Activated CD8-positive, alpha-beta memory T cell treated with anti-CD3 and anti-CD28 coated beads, Interleukin-2, amount 50 U/mL, for 4 hours (primary cell): ENCODE results near the gene GTPBP4.
A peak's percentile ranks its signal among the peaks of the same experiment; 100 is the strongest.
"Not testable (repeated sequence)": the region's sequence is repeated elsewhere in the genome, so short reads cannot be mapped to it uniquely, and the experiment has no call there.

Experiments
- DNase-seq: peaks from one replicate; pipeline ENCODE4 v3.0.0-alpha.2; 2020

The GTPBP4 gene

DNA sequence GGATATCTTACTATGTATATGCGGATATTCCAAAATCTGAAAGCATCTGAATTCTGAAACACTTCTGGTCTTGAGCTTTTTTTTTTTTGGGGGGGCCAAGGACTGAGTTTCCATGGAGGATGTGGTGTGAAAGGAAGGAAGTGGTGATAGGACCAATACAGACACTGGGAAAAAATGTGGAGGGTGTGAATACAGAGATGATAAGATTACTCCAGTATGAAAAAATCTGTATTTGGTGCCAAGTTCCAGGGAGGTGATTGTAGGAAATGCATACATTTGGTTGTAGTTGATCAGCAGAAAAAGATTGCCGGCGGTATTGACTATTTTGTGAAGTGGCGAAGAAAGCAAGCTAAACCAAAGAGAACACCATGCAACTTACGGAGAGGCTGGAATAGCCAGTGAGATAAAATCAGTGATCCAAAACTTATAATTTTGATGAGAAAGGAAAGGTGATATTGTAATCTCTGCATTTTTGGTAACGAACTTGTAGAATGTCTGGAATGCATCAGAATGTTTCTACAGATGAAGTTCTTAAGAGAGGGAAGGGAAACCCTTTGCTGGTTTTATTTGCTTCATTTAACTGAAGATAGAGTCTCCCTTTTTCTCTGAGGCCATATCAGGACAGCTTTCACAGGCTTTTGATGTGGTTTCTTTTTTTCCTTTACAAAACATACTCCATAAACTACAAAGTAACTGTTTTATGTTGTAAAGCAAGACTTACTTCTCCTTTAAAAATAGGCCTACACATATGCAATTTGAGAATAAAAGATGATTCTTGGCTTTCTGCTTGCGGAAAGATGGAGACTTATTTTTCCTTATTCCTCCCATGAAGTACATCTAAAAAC lies 73.9 kb downstream of the GTPBP4 start:
- DNase-seq, result no peak

DNA sequence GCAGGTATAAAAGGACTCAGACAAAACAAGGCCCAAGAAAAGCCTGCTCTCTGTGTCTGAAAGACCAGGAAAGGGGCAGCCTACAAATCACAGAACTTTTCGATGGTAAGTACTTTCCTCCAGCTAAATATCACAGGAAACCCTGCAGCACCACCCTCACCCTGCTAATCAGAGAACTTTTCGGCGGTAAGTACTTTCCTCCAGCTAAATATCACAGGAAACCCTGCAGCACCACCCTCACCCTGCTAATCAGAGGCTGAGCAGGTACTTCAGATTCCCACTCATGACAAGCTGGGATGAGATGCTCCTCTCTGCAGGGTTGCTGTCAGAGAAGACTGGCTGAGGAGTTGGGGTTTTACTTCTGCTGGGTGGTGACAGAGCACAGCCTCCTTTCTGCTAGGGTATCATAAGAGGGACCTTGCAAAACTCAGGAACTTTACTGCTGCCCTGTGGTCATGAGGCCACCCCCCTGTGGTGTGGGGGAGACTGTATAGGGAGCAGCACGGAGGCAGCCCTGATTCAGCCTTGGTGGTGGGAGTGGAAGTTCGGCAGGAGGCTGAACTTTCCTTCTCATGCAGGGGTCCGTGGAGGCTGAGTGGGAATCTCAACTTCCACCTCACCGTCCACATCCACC lies 75.1 kb downstream of the GTPBP4 start:
- DNase-seq, result peak; percentile 24

DNA sequence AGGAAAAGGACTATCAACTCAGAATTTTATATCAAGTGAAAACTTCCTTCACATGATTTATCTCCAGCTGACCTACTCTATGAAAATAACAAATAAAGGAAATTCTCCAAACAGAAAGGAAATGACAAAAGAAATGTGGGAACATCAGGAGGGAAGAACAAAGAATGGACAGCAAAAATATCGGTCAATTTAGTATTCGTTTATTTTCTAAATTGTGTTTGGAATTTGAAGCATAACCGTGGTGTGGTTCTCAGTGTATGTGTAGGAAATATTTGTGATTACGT lies 76.7 kb downstream of the GTPBP4 start:
- no peak for DNase-seq

DNA sequence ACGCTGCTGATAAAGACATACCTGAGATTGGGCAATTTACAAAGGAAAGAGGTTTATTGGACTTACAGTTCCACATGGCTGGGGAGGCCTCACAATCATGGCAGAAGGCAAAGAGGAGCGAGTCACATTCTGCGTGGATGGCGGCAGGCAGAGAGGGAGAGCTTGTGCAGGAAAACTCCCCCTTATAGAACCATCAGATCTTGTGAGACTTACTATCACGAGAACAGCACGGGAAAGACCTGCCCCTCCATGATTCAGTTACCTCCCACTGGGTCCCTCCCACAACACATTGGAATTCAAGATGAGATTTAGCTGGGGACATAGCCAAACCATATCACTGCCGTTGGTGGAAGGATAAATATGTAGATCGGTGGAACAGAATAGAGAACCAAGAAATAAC lies 78.5 kb downstream of the GTPBP4 start:
- not testable (repeated sequence) for DNase-seq

DNA sequence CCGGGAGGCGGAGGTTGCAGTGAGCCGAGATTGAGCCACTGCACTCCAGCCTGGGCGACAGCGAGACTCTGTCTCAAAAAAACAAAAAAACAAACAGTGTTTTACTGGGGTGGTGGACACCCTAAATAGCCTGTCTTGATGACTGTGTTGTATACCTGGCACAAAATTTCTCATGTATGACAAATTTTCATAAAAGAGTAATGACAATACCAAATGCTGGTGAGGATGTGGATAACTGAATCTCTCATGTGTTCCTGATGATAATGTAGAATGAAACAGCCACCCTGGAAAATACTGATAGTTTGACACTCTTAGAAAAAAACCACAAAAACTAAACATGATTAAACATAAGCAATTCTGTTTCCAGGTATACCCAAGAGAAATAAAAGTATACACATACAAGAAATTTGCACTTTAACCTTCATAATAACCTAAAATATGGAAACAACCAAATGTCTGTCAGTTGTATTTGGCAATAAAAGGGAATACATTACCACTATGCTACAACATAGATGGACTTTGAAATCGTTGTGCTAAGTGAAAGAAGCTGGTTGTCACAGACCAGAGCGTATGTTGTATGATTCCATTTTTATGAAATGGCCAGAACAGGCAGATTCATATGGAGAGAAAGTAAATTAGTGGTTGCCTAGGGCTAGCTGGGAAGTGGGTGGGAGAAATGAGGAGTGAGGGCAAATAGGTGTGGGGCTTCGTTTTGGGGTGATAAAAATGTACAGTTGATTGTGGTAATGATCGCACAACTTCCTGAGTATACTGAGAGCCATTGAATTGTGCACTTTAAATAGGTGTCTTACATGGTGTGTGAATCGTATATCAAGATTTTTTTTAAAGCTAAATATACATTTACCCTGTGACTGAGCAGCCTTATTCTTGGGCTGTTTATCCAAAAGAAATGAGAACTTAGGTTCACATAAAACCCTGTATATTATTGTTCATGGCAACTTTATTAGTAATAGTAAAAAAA lies 80.4 kb downstream of the GTPBP4 start:
- DNase-seq, result no peak
